Lung (tissue), 12 donors: ENCODE measurements around the gene MAN2B2. TPM values are rescaled to one million over a fixed set of nuclear protein-coding genes. Genes with fewer than 3 reads are reported as not detected.

ENCODE experiments used
- ATAC-seq: fragments of 200-7000 bp; cut with Tn5 transposase; one replicate; pipeline ENCODE4 v1.9.1; 2020; ENCODE audit warnings: moderate number of reproducible peaks; ENCODE audit not compliant: insufficient read depth, low FRiP score
- DNase-seq, 3 donors: peaks; one replicate each; pipeline ENCODE4 v3.0.0-alpha.2; 2013 to 2017
- H3K27ac ChIP-seq, 2 donors: one replicate each; pipeline ENCODE4 v1.5.1; 2013; ENCODE audit warnings: mild to moderate bottlenecking in 2 of 2, moderate library complexity in 2 of 2, control low read depth in 1 of 2, inconsistent platforms in 1 of 2, low read depth in 1 of 2, low read length in 1 of 2
- H3K27me3 ChIP-seq, 3 donors: one replicate each; pipeline ENCODE4 v1.5.1; 2013; ENCODE audit warnings: low read length in 2 of 3; ENCODE audit not compliant: control insufficient read depth in 3 of 3, insufficient read depth in 3 of 3
- H3K36me3 ChIP-seq, 4 donors: one replicate each; pipeline ENCODE4 v1.5.1; 2013; ENCODE audit warnings: low read length in 4 of 4, mild to moderate bottlenecking in 1 of 4, moderate library complexity in 1 of 4; ENCODE audit not compliant: control insufficient read depth in 4 of 4, insufficient read depth in 4 of 4
- H3K4me1 ChIP-seq, 5 donors: one replicate each; pipeline ENCODE4 v1.5.1; 2013; ENCODE audit warnings: low read length in 5 of 5, mild to moderate bottlenecking in 2 of 5, moderate library complexity in 1 of 5; ENCODE audit not compliant: control insufficient read depth in 5 of 5, insufficient read depth in 5 of 5
- H3K4me3 ChIP-seq: one replicate; pipeline ENCODE4 v1.5.1; 2013; ENCODE audit warnings: mild to moderate bottlenecking, control low read depth, moderate library complexity
- H3K9ac ChIP-seq, 2 donors: one replicate each; pipeline ENCODE4 v1.5.1; 2013; ENCODE audit warnings: low read length in 2 of 2, control low read depth in 1 of 2; ENCODE audit not compliant: insufficient read depth in 1 of 2
- H3K9me3 ChIP-seq, 4 donors: one replicate each; pipeline ENCODE4 v1.5.1; 2013; ENCODE audit warnings: low read length in 3 of 4, mild to moderate bottlenecking in 1 of 4, moderate library complexity in 1 of 4; ENCODE audit not compliant: control insufficient read depth in 4 of 4, insufficient read depth in 3 of 4
- CTCF ChIP-seq: IDR thresholded peaks from 2 replicates; pipeline ENCODE4 v1.5.1; 2012; ENCODE audit warnings: mild to moderate bottlenecking; ENCODE audit errors: control extremely low read depth, extremely low read depth
- WGBS, 2 donors: extraction: QIAGEN DNeasy Blood & Tissue Kit; methylation state at CpG; one replicate each; pipeline ENCODE4 v1.1.7; 2013; 5-methylcytosine and 5-hydroxymethylcytosine counted together
- polyA plus RNA-seq, 2 donors: library from polyadenylated mRNA; stranded (reverse); fragments of 200-250 nt; gene quantifications; one replicate each; pipeline ENCODE4 v1.2.1, GENCODE V29; 2013
- total RNA-seq, 2 donors: library from RNA; depleted of rRNA in 1 of 2; stranded (reverse); fragments of >200 nt in 1 of 2; gene quantifications; one replicate each; pipeline ENCODE4 v1.2.1, GENCODE V29; 2014 to 2021
- donor health status: control.
- donor health status: control.
- donor health status: Bipolar disorder and iron deficiency.
- donor health status: healthy.
- donor health status: DM: yes; HTN: yes; CAD: no.

The MAN2B2 gene
- total and polyA plus RNA-seq, 4 donors, result 6.5 to 36.1 (median 16.5) TPM

GRCh38 chr4:6526671-6527091 is 48.3 kb upstream of the MAN2B2 start:
- ATAC-seq (no peak), DNase-seq (no peak)
- no peaks in the 10 kb centered on the region for H3K27me3 ChIP-seq
- H3K9ac ChIP-seq, result no peak overlapping the region
- no peak overlapping the region for H3K27ac ChIP-seq
- TF ChIP-seq CTCF, result no peak
- no peak overlapping the region for H3K4me3 ChIP-seq
- 45 to 47% methylated on average over 9 of the region's 9 CpGs for WGBS, 2 donors
- H3K36me3 ChIP-seq, result no peaks in the 10 kb centered on the region
- H3K4me1 ChIP-seq, result no peaks in the 10 kb centered on the region
- H3K9me3 ChIP-seq, result peaks cover 0 to under 1% (median 0%) of the 10 kb centered on the region in 4 donors

- H3K36me3 ChIP-seq, result no peaks in the 10 kb centered on the region
- no peaks in the 10 kb centered on the region for H3K27me3 ChIP-seq
- no peak overlapping the region for H3K9ac ChIP-seq
- WGBS, 2 donors, result 89 to 92% methylated on average over 8 of the region's 8 CpGs
- no peak for ATAC-seq
- H3K4me1 ChIP-seq, result no peaks in the 10 kb centered on the region
- peaks cover 0 to 2% (median 0%) of the 10 kb centered on the region in 4 donors for H3K9me3 ChIP-seq
- no peak for TF ChIP-seq CTCF
- H3K27ac ChIP-seq, result no peak overlapping the region
- no peak overlapping the region for H3K4me3 ChIP-seq
- no peak for DNase-seq
These were observed 47.7 kb upstream of the MAN2B2 start for GRCh38 chr4:6527259-6527658.

- Histone ChIP-seq H3K27ac (no peak overlapping the region), H3K4me1 (no peaks in the 10 kb centered on the region), H3K9me3 (peaks cover 0 to 6% (median 0%) of the 10 kb centered on the region in 4 donors), H3K36me3 (no peaks in the 10 kb centered on the region), H3K9ac (no peak overlapping the region), H3K4me3 (no peak overlapping the region), H3K27me3 (no peaks in the 10 kb centered on the region)
- 76 to 84% methylated on average over 26 of the region's 26 CpGs for WGBS, 2 donors
- TF ChIP-seq CTCF, result no peak
- DNase-seq (no peak), ATAC-seq (no peak)
These were observed 47.0 kb upstream of the MAN2B2 start for GRCh38 chr4:6527683-6528595.
